ENCODE results near the gene BANF2. TPM values are rescaled to one million over a fixed set of nuclear protein-coding genes. Genes with fewer than 3 reads are reported as not detected.
"Not testable (repeated sequence)": the region's sequence is repeated elsewhere in the genome, so short reads cannot be mapped to it uniquely, and the experiment has no call there.

The BANF2 gene
- total and polyA plus RNA-seq, 5 donors from 2014 or later = not detected

DNA sequence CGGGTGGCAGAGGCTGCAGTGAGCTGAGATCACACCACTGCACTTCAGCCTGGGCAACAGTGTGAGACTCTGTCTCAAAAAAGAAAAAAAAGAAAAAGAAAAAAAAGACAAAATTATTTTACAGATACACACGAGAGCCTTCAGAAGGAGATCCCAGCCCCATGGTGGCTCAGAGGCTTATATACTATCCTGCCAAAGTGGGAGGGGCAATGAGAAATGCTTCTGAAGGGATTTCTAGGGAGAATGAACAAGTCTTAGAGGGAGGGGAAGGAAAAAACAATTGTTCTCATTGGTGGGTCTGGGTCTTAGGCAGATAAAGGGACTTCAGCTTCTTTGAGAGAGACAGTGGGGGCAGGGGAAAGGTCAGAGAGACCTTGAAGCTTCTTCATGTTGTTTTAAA lies 76.8 kb downstream of the BANF2 start:
- no peak overlapping the region for H3K27ac ChIP-seq (ENCODE audit: insufficient read depth, low read length, poor library complexity, severe bottlenecking)
- Mint-ChIP-seq H3K4me1 (peaks cover 0 to 3% (median 0%) of the 10 kb centered on the region in 4 donors), H3K36me3 (no peaks in the 10 kb centered on the region), H3K27ac (no peak overlapping the region), H3K4me3 (no peak overlapping the region), H3K27me3 (peaks cover 4% of the 10 kb centered on the region), H3K9me3 (peaks cover 0 to 11% (median 2%) of the 10 kb centered on the region in 7 donors)
- no peaks in the 10 kb centered on the region for H3K36me3 ChIP-seq (ENCODE audit: control insufficient read depth, insufficient read depth, low read length)
- no peaks in the 10 kb centered on the region for H3K9me3 ChIP-seq (ENCODE audit: control insufficient read depth in 2 of 2, low read length in 2 of 2)
- ATAC-seq (ENCODE audit: low read depth in 2 of 2) = no peak
- H3K4me3 ChIP-seq (ENCODE audit: low read depth, low read length) = no peak overlapping the region
- no peak for DNase-seq
- H3K4me1 ChIP-seq (ENCODE audit: control insufficient read depth, insufficient read depth, low read length, poor library complexity, severe bottlenecking) = no peaks in the 10 kb centered on the region
- no peaks in the 10 kb centered on the region for H3K27me3 ChIP-seq (ENCODE audit: control insufficient read depth, insufficient read depth, low read length)

DNA sequence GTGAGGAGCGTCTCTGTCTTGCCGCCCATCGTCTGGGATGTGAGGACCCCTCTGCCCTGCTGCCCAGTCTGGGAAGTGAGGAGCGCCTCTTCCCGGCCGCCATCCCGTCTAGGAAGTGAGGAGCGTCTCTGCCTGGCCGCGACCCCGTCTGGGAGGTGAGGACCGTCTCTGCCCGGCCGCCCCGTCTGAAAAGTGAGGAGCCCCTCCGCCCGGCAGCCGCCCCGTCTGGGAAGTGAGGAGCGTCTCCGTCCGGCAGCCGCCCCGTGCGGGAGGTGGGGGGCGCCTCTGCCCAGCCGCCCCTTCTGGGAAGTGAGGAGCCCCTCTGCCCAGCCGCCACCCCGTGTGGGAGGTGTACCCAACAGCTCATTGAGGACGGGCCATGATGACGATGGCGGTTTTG lies 79.2 kb downstream of the BANF2 start:
- not testable (repeated sequence) for H3K27ac Mint-ChIP-seq; DNase-seq; H3K36me3 Mint-ChIP-seq; H3K4me3 Mint-ChIP-seq; H3K4me1 ChIP-seq (ENCODE audit: control insufficient read depth, insufficient read depth, low read length, poor library complexity, severe bottlenecking); H3K27me3 ChIP-seq (ENCODE audit: control insufficient read depth, insufficient read depth, low read length); H3K9me3 ChIP-seq (ENCODE audit: control insufficient read depth in 2 of 2, low read length in 2 of 2); H3K27me3 Mint-ChIP-seq; H3K4me3 ChIP-seq (ENCODE audit: low read depth, low read length); ATAC-seq (ENCODE audit: low read depth in 2 of 2); H3K4me1 Mint-ChIP-seq; H3K36me3 ChIP-seq (ENCODE audit: control insufficient read depth, insufficient read depth, low read length); H3K27ac ChIP-seq (ENCODE audit: insufficient read depth, low read length, poor library complexity, severe bottlenecking)
- peaks cover 0 to 11% (median 2%) of the 10 kb centered on the region in 7 donors for H3K9me3 Mint-ChIP-seq

DNA sequence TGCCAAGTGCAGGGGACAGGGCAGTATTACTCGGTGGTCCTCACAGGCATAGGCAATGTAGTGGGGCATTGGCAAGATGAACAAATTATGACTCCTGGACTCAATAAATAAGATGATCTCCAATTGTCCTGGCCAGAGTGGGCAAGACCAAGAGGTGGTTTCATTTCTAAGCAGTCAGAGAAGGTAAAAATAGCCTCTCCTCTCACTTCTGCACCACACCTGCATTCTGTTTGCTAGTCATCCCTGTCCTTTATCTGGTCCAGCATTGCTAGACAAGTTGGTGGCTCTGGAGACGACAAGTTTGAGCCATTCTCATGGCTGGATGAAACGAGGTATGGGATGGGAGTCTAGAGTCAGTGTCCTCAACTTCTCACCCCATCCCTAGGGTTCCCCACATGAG lies 83.0 kb downstream of the BANF2 start:
- ATAC-seq (ENCODE audit: low read depth in 2 of 2) (no peak), DNase-seq (no peak)
- H3K4me1 Mint-ChIP-seq = peaks cover 0 to 3% (median 0%) of the 10 kb centered on the region in 4 donors
- no peaks in the 10 kb centered on the region for H3K27me3 Mint-ChIP-seq
- no peaks in the 10 kb centered on the region for H3K4me1 ChIP-seq (ENCODE audit: control insufficient read depth, insufficient read depth, low read length, poor library complexity, severe bottlenecking)
- no peak overlapping the region for H3K4me3 ChIP-seq (ENCODE audit: low read depth, low read length)
- peaks cover 0 to 11% (median 0%) of the 10 kb centered on the region in 7 donors for H3K9me3 Mint-ChIP-seq
- no peaks in the 10 kb centered on the region for H3K36me3 ChIP-seq (ENCODE audit: control insufficient read depth, insufficient read depth, low read length)
- H3K27ac ChIP-seq (ENCODE audit: insufficient read depth, low read length, poor library complexity, severe bottlenecking) = no peak overlapping the region
- no peaks in the 10 kb centered on the region for H3K36me3 Mint-ChIP-seq
- H3K9me3 ChIP-seq (ENCODE audit: control insufficient read depth in 2 of 2, low read length in 2 of 2) = no peaks in the 10 kb centered on the region
- peaks cover 2% of the 10 kb centered on the region for H3K27me3 ChIP-seq (ENCODE audit: control insufficient read depth, insufficient read depth, low read length)
- peak overlapping the region in 1 of 4 donors; percentile 3 for H3K4me3 Mint-ChIP-seq
- no peak overlapping the region for H3K27ac Mint-ChIP-seq

DNA sequence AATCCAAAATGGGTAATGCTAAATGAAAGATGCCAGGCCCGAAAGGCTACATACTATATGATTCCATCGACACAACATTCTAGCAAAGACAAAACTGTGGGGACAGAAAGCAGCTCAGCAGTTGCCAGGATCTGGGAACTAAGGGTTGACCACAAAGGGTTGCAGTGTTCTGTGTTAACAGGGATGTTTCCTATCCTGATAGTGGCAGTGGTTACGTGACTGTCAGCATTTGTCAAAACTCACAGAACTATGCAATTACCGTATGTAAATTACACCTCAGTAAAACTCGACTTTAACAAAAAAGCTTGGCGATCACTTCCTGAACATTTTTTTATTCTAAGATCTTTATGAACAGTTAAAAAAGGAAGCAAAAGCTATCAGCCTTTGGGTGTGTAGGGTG lies 83.9 kb downstream of the BANF2 start:
- Histone ChIP-seq H3K9me3 (ENCODE audit: control insufficient read depth in 2 of 2, low read length in 2 of 2) (no peaks in the 10 kb centered on the region), H3K4me3 (ENCODE audit: low read depth, low read length) (no peak overlapping the region), H3K36me3 (ENCODE audit: control insufficient read depth, insufficient read depth, low read length) (no peaks in the 10 kb centered on the region), H3K4me1 (ENCODE audit: control insufficient read depth, insufficient read depth, low read length, poor library complexity, severe bottlenecking) (no peaks in the 10 kb centered on the region), H3K27me3 (ENCODE audit: control insufficient read depth, insufficient read depth, low read length) (peaks cover 2% of the 10 kb centered on the region), H3K27ac (ENCODE audit: insufficient read depth, low read length, poor library complexity, severe bottlenecking) (no peak overlapping the region)
- peaks cover 0 to 6% (median 0%) of the 10 kb centered on the region in 7 donors for H3K9me3 Mint-ChIP-seq
- no peak overlapping the region for H3K27ac Mint-ChIP-seq
- DNase-seq (no peak), ATAC-seq (ENCODE audit: low read depth in 2 of 2) (no peak)
- no peaks in the 10 kb centered on the region for H3K27me3 Mint-ChIP-seq
- no peaks in the 10 kb centered on the region for H3K36me3 Mint-ChIP-seq
- H3K4me3 Mint-ChIP-seq = no peak overlapping the region
- peaks cover 0 to 3% (median 0%) of the 10 kb centered on the region in 4 donors for H3K4me1 Mint-ChIP-seq

DNA sequence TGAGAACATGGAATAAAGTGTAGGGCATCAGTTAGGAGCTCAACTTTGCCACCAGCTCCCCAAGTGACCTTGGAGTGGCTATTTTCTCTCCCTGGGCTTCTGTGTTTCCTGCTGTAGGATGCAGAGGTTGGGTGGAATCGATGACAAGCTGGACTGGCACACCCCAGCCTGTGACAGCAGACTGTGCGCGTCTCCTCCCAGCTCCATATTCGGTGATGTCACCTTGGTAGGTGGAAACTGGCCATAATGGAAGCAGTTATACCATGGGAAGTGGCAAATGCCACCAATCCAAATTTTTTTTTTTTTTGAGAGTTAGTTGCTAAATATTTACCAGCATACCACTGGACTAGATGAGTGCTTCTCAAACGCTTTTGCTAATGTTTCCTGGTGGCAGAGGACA lies 85.2 kb downstream of the BANF2 start:
- no peak overlapping the region for H3K4me3 ChIP-seq (ENCODE audit: low read depth, low read length)
- H3K27me3 Mint-ChIP-seq = no peaks in the 10 kb centered on the region
- H3K9me3 ChIP-seq (ENCODE audit: control insufficient read depth in 2 of 2, low read length in 2 of 2) = no peaks in the 10 kb centered on the region
- no peaks in the 10 kb centered on the region for H3K4me1 ChIP-seq (ENCODE audit: control insufficient read depth, insufficient read depth, low read length, poor library complexity, severe bottlenecking)
- H3K9me3 Mint-ChIP-seq = peaks cover 0 to 3% (median 0%) of the 10 kb centered on the region in 7 donors
- H3K4me1 Mint-ChIP-seq = peaks cover 0 to 3% (median 0%) of the 10 kb centered on the region in 4 donors
- H3K4me3 Mint-ChIP-seq = no peak overlapping the region
- no peaks in the 10 kb centered on the region for H3K36me3 Mint-ChIP-seq
- H3K27ac ChIP-seq (ENCODE audit: insufficient read depth, low read length, poor library complexity, severe bottlenecking) = no peak overlapping the region
- no peak for ATAC-seq (ENCODE audit: low read depth in 2 of 2)
- H3K27me3 ChIP-seq (ENCODE audit: control insufficient read depth, insufficient read depth, low read length) = peaks cover 2% of the 10 kb centered on the region
- H3K36me3 ChIP-seq (ENCODE audit: control insufficient read depth, insufficient read depth, low read length) = no peaks in the 10 kb centered on the region
- DNase-seq = no peak
- no peak overlapping the region for H3K27ac Mint-ChIP-seq

Other genes starting within 250 kb of the BANF2 start
- gene BFSP1, start 168.6 kb upstream of the BANF2 start, total RNA-seq = 0.39 TPM
- under 1 TPM in 1 of 4 donors, not detected in 3; 0.12 TPM for gene BFSP1, start 168.6 kb upstream of the BANF2 start, polyA plus RNA-seq
- 50.6 TPM for gene DSTN, start 129.9 kb upstream of the BANF2 start, total RNA-seq
- 100 to 1,000 TPM in 3 of 4 donors, 10 to 100 TPM in 1; 93.9 to 145 (median 116) TPM for gene DSTN, start 129.9 kb upstream of the BANF2 start, polyA plus RNA-seq
- gene RRBP1, start 17.7 kb upstream of the BANF2 start, total RNA-seq = 33.6 TPM
- gene RRBP1, start 17.7 kb upstream of the BANF2 start, polyA plus RNA-seq = 1 to 10 TPM in 2 of 4 donors, under 1 TPM in 2; 0.60 to 2.1 (median 1.4) TPM

Measured in CD4-positive, CD25-positive, alpha-beta regulatory T cell (primary cell).